Gastrocnemius medialis (tissue), 4 donors: ENCODE data around the gene MED13L.

ENCODE experiments used
- POLR2A ChIP-seq, 2 donors: fragments of 450-650 bp; IDR thresholded peaks; one replicate each; pipeline ENCODE4 v1.6.1; 2017; ENCODE audit warnings: antibody characterized with exemption in 2 of 2, mild to moderate bottlenecking in 2 of 2, moderate library complexity in 2 of 2
- TF ChIP-seq, protein P1 (sequence below), 5 experiments: fragments of 450-650 bp in 3 of 5; fragments of 200-600 bp in 2 of 5; sonication (generic) in 2 of 5; IDR thresholded peaks in 4 of 5; conservative IDR thresholded peaks in 1 of 5; 1 replicate in 4 of 5; 2 replicates in 1 of 5; pipeline ENCODE4 v1.5.1; 2016 to 2019; ENCODE audit warnings: antibody characterized with exemption in 5 of 5, mild to moderate bottlenecking in 3 of 5, moderate library complexity in 3 of 5

DNA sequence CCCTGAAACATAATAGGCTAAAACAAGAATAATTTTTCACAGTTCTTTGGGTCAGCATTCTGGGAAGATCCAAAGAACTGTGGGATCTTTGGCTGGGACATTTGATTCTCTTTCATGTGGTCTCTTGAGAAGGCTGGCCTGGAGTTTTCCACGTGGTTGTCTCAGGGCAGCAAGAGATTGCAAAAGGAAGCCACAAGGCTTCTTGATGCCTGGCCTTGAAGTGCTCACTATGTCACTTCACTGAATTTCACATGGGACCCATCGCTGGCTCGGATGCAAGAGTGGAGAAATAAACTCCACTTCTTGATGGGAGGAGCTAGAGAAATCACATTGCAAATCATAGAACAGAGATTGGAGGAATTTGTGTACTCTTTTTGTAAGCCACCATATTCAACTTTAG, 343.4 kb downstream of the MED13L start:
- TF ChIP-seq, protein P1, sequence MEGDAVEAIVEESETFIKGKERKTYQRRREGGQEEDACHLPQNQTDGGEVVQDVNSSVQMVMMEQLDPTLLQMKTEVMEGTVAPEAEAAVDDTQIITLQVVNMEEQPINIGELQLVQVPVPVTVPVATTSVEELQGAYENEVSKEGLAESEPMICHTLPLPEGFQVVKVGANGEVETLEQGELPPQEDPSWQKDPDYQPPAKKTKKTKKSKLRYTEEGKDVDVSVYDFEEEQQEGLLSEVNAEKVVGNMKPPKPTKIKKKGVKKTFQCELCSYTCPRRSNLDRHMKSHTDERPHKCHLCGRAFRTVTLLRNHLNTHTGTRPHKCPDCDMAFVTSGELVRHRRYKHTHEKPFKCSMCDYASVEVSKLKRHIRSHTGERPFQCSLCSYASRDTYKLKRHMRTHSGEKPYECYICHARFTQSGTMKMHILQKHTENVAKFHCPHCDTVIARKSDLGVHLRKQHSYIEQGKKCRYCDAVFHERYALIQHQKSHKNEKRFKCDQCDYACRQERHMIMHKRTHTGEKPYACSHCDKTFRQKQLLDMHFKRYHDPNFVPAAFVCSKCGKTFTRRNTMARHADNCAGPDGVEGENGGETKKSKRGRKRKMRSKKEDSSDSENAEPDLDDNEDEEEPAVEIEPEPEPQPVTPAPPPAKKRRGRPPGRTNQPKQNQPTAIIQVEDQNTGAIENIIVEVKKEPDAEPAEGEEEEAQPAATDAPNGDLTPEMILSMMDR (IDR thresholded peaks at IDR 0.05 in 4 of 5, conservative IDR thresholded peaks at IDR 0.05 in 1 of 5), result no peak
- TF ChIP-seq POLR2A (IDR thresholded peaks at IDR 0.05), result no peak
